ENCODE measurements around the gene PACS2. TPM values are rescaled to one million over a fixed set of nuclear protein-coding genes. Genes with fewer than 3 reads are reported as not detected.

PACS2 gene
- total RNA-seq, 1 experiment from 2014 or later, result 100 TPM

DNA sequence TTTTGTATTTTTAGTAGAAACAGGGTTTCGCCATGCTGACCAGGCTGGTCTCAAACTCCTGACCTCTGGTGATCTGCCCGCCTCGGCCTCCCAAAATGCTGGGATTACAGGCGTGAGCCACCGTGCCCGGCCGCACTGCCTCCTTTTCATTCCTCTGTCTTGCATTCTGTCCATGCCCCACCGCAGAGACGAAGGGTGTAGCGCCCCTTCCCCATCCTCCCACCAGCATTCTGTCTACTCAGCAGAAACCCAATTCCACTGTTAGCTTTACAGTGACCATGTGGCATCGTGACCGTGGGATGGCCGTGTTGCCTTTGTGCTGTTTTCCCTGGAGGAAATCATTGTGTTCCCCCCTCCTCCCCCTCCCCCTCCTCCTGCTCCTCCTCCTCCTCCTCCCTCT is 94.0 kb downstream of the PACS2 start:
- TF ChIP-seq RORB (CRISPR knock-in tag; IDR thresholded peaks at IDR 0.05), result no peak
- TF ChIP-seq NR3C1 (CRISPR knock-in tag; conservative IDR thresholded peaks at IDR 0.05; ENCODE audit: low read depth), result no peak
- TF ChIP-seq, protein P1, sequence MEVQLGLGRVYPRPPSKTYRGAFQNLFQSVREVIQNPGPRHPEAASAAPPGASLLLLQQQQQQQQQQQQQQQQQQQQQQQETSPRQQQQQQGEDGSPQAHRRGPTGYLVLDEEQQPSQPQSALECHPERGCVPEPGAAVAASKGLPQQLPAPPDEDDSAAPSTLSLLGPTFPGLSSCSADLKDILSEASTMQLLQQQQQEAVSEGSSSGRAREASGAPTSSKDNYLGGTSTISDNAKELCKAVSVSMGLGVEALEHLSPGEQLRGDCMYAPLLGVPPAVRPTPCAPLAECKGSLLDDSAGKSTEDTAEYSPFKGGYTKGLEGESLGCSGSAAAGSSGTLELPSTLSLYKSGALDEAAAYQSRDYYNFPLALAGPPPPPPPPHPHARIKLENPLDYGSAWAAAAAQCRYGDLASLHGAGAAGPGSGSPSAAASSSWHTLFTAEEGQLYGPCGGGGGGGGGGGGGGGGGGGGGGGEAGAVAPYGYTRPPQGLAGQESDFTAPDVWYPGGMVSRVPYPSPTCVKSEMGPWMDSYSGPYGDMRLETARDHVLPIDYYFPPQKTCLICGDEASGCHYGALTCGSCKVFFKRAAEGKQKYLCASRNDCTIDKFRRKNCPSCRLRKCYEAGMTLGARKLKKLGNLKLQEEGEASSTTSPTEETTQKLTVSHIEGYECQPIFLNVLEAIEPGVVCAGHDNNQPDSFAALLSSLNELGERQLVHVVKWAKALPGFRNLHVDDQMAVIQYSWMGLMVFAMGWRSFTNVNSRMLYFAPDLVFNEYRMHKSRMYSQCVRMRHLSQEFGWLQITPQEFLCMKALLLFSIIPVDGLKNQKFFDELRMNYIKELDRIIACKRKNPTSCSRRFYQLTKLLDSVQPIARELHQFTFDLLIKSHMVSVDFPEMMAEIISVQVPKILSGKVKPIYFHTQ (CRISPR knock-in tag; IDR thresholded peaks at IDR 0.05), result no peak
- TF ChIP-seq, protein P2, sequence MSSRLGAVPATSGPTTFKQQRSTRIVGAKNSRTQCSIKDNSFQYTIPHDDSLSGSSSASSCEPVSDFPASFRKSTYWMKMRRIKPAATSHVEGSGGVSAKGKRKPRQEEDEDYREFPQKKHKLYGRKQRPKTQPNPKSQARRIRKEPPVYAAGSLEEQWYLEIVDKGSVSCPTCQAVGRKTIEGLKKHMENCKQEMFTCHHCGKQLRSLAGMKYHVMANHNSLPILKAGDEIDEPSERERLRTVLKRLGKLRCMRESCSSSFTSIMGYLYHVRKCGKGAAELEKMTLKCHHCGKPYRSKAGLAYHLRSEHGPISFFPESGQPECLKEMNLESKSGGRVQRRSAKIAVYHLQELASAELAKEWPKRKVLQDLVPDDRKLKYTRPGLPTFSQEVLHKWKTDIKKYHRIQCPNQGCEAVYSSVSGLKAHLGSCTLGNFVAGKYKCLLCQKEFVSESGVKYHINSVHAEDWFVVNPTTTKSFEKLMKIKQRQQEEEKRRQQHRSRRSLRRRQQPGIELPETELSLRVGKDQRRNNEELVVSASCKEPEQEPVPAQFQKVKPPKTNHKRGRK (CRISPR knock-in tag; IDR thresholded peaks at IDR 0.05; ENCODE audit: borderline replicate concordance), result no peak
- TF ChIP-seq, protein P3, sequence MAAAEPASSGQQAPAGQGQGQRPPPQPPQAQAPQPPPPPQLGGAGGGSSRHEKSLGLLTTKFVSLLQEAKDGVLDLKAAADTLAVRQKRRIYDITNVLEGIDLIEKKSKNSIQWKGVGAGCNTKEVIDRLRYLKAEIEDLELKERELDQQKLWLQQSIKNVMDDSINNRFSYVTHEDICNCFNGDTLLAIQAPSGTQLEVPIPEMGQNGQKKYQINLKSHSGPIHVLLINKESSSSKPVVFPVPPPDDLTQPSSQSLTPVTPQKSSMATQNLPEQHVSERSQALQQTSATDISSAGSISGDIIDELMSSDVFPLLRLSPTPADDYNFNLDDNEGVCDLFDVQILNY (CRISPR knock-in tag; IDR thresholded peaks at IDR 0.05), result no peak
- no peak for TF ChIP-seq ATF1 (CRISPR knock-in tag; IDR thresholded peaks at IDR 0.05)
- TF ChIP-seq TCF7 (CRISPR knock-in tag; IDR thresholded peaks at IDR 0.05; ENCODE audit: low read depth), result no peak
- no peak for TF ChIP-seq TP53 (CRISPR knock-in tag; IDR thresholded peaks at IDR 0.05)
- TF ChIP-seq GRHL2 (CRISPR knock-in tag; IDR thresholded peaks at IDR 0.05; ENCODE audit: insufficient replicate concordance, severe bottlenecking), result no peak
- no peak for TF ChIP-seq ZNF423 (CRISPR knock-in tag; IDR thresholded peaks at IDR 0.05)
- TF ChIP-seq SMAD4 (CRISPR knock-in tag; IDR thresholded peaks at IDR 0.05), result no peak
- TF ChIP-seq, protein P4, sequence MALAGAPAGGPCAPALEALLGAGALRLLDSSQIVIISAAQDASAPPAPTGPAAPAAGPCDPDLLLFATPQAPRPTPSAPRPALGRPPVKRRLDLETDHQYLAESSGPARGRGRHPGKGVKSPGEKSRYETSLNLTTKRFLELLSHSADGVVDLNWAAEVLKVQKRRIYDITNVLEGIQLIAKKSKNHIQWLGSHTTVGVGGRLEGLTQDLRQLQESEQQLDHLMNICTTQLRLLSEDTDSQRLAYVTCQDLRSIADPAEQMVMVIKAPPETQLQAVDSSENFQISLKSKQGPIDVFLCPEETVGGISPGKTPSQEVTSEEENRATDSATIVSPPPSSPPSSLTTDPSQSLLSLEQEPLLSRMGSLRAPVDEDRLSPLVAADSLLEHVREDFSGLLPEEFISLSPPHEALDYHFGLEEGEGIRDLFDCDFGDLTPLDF (CRISPR knock-in tag; IDR thresholded peaks at IDR 0.05), result no peak
- TF ChIP-seq, protein P5, sequence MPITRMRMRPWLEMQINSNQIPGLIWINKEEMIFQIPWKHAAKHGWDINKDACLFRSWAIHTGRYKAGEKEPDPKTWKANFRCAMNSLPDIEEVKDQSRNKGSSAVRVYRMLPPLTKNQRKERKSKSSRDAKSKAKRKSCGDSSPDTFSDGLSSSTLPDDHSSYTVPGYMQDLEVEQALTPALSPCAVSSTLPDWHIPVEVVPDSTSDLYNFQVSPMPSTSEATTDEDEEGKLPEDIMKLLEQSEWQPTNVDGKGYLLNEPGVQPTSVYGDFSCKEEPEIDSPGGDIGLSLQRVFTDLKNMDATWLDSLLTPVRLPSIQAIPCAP (CRISPR knock-in tag; IDR thresholded peaks at IDR 0.05), result no peak
- TF ChIP-seq, protein P6, sequence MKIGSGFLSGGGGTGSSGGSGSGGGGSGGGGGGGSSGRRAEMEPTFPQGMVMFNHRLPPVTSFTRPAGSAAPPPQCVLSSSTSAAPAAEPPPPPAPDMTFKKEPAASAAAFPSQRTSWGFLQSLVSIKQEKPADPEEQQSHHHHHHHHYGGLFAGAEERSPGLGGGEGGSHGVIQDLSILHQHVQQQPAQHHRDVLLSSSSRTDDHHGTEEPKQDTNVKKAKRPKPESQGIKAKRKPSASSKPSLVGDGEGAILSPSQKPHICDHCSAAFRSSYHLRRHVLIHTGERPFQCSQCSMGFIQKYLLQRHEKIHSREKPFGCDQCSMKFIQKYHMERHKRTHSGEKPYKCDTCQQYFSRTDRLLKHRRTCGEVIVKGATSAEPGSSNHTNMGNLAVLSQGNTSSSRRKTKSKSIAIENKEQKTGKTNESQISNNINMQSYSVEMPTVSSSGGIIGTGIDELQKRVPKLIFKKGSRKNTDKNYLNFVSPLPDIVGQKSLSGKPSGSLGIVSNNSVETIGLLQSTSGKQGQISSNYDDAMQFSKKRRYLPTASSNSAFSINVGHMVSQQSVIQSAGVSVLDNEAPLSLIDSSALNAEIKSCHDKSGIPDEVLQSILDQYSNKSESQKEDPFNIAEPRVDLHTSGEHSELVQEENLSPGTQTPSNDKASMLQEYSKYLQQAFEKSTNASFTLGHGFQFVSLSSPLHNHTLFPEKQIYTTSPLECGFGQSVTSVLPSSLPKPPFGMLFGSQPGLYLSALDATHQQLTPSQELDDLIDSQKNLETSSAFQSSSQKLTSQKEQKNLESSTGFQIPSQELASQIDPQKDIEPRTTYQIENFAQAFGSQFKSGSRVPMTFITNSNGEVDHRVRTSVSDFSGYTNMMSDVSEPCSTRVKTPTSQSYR (CRISPR knock-in tag; IDR thresholded peaks at IDR 0.05), result no peak
- no peak for TF ChIP-seq SP1 (CRISPR knock-in tag; conservative IDR thresholded peaks at IDR 0.05)
- TF ChIP-seq, protein P7, sequence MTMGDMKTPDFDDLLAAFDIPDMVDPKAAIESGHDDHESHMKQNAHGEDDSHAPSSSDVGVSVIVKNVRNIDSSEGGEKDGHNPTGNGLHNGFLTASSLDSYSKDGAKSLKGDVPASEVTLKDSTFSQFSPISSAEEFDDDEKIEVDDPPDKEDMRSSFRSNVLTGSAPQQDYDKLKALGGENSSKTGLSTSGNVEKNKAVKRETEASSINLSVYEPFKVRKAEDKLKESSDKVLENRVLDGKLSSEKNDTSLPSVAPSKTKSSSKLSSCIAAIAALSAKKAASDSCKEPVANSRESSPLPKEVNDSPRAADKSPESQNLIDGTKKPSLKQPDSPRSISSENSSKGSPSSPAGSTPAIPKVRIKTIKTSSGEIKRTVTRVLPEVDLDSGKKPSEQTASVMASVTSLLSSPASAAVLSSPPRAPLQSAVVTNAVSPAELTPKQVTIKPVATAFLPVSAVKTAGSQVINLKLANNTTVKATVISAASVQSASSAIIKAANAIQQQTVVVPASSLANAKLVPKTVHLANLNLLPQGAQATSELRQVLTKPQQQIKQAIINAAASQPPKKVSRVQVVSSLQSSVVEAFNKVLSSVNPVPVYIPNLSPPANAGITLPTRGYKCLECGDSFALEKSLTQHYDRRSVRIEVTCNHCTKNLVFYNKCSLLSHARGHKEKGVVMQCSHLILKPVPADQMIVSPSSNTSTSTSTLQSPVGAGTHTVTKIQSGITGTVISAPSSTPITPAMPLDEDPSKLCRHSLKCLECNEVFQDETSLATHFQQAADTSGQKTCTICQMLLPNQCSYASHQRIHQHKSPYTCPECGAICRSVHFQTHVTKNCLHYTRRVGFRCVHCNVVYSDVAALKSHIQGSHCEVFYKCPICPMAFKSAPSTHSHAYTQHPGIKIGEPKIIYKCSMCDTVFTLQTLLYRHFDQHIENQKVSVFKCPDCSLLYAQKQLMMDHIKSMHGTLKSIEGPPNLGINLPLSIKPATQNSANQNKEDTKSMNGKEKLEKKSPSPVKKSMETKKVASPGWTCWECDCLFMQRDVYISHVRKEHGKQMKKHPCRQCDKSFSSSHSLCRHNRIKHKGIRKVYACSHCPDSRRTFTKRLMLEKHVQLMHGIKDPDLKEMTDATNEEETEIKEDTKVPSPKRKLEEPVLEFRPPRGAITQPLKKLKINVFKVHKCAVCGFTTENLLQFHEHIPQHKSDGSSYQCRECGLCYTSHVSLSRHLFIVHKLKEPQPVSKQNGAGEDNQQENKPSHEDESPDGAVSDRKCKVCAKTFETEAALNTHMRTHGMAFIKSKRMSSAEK (CRISPR knock-in tag; IDR thresholded peaks at IDR 0.05; ENCODE audit: borderline replicate concordance), result no peak
- Mint-ChIP-seq H3K27ac (no peak overlapping the region), H3K9me3 (peaks cover 29% of the 10 kb centered on the region), H3K36me3 (peaks cover 22% of the 10 kb centered on the region), H3K4me1 (peaks cover 13% of the 10 kb centered on the region), H3K27me3 (ENCODE audit: low read depth) (peaks cover 96% of the 10 kb centered on the region), H3K4me3 (no peak overlapping the region)
- ChIA-PET POLR2A (no interaction called here), CTCF (interaction anchor here (0.9 to 1.7 kb wide), 5 partner anchors 31 to 81 kb away, joined by 3 to 5 read pairs (median 3); no protein-coding TSS in a partner anchor)
- DNase-seq (ENCODE audit: low spot score) (no peak), ATAC-seq (no peak)
